SKM-1 (cell line): ENCODE measurements around the gene IGDCC3.

Source experiments
- DNase-seq: peaks from one replicate; lab custom pipeline; 2025; ENCODE audit not compliant: unreplicated experiment; lab: John Stamatoyannopoulos, UW

The IGDCC3 gene

GRCh38 chr15:65344914-65345275 is 32.9 kb downstream of the IGDCC3 start:
- DNase-seq = no peak

- no peak for DNase-seq
These were observed 33.4 kb downstream of the IGDCC3 start for GRCh38 chr15:65344214-65344913.

GRCh38 chr15:65343374-65343981 is 34.3 kb downstream of the IGDCC3 start:
- DNase-seq = no peak

- no peak for DNase-seq
These were observed 35.3 kb downstream of the IGDCC3 start for GRCh38 chr15:65342493-65342892.

- no peak for DNase-seq
These were observed 37.9 kb downstream of the IGDCC3 start for GRCh38 chr15:65339920-65340319.

- DNase-seq = no peak
These were observed 38.4 kb downstream of the IGDCC3 start for GRCh38 chr15:65339416-65339815.

GRCh38 chr15:65338823-65339222 is 39.0 kb downstream of the IGDCC3 start:
- DNase-seq = no peak

GRCh38 chr15:65338366-65338765 is 39.4 kb downstream of the IGDCC3 start:
- DNase-seq = no peak

- DNase-seq = no peak
These were observed 40.2 kb downstream of the IGDCC3 start for GRCh38 chr15:65337436-65338070.

- no peak for DNase-seq
These were observed 41.0 kb downstream of the IGDCC3 start for GRCh38 chr15:65336493-65337435.

- no peak for DNase-seq
These were observed 42.3 kb downstream of the IGDCC3 start for GRCh38 chr15:65335278-65336055.

- no peak for DNase-seq
These were observed 43.1 kb downstream of the IGDCC3 start for GRCh38 chr15:65334586-65335231.

- no peak for DNase-seq
These were observed 43.9 kb downstream of the IGDCC3 start for GRCh38 chr15:65333856-65334255.

GRCh38 chr15:65333148-65333820 is 44.5 kb downstream of the IGDCC3 start:
- DNase-seq = no peak

GRCh38 chr15:65332391-65333147 is 45.2 kb downstream of the IGDCC3 start:
- no peak for DNase-seq

GRCh38 chr15:65331811-65332210 is 46.0 kb downstream of the IGDCC3 start:
- DNase-seq = no peak

- no peak for DNase-seq
These were observed 46.7 kb downstream of the IGDCC3 start for GRCh38 chr15:65330934-65331645.
